22Rv1 (cell line): ENCODE results near the gene CUX1.

Source experiments
- H3K27ac ChIP-seq: fragments of 450-650 bp; 2 replicates; pipeline ENCODE4 v1.5.1; 2017
- ZFX ChIP-seq: fragments of 450-650 bp; IDR thresholded peaks from 2 replicates; pipeline ENCODE4 v1.6.1; 2017; ENCODE audit warnings: antibody characterized with exemption, borderline replicate concordance
- TF ChIP-seq, protein P1 (sequence below): fragments of 450-650 bp; IDR thresholded peaks from 2 replicates; pipeline ENCODE4 v1.5.1; 2017; ENCODE audit warnings: mild to moderate bottlenecking

CUX1 gene

GRCh38 chr7:102061354-102061945 lies 244.0 kb downstream of the CUX1 start:
- no peak overlapping the region for H3K27ac ChIP-seq
- no peak for TF ChIP-seq ZFX
- TF ChIP-seq, protein P1, sequence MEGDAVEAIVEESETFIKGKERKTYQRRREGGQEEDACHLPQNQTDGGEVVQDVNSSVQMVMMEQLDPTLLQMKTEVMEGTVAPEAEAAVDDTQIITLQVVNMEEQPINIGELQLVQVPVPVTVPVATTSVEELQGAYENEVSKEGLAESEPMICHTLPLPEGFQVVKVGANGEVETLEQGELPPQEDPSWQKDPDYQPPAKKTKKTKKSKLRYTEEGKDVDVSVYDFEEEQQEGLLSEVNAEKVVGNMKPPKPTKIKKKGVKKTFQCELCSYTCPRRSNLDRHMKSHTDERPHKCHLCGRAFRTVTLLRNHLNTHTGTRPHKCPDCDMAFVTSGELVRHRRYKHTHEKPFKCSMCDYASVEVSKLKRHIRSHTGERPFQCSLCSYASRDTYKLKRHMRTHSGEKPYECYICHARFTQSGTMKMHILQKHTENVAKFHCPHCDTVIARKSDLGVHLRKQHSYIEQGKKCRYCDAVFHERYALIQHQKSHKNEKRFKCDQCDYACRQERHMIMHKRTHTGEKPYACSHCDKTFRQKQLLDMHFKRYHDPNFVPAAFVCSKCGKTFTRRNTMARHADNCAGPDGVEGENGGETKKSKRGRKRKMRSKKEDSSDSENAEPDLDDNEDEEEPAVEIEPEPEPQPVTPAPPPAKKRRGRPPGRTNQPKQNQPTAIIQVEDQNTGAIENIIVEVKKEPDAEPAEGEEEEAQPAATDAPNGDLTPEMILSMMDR: no peak

GRCh38 chr7:102061981-102062390 lies 244.6 kb downstream of the CUX1 start:
- no peak overlapping the region for H3K27ac ChIP-seq
- no peak for TF ChIP-seq ZFX
- TF ChIP-seq, protein P1: no peak

DNA sequence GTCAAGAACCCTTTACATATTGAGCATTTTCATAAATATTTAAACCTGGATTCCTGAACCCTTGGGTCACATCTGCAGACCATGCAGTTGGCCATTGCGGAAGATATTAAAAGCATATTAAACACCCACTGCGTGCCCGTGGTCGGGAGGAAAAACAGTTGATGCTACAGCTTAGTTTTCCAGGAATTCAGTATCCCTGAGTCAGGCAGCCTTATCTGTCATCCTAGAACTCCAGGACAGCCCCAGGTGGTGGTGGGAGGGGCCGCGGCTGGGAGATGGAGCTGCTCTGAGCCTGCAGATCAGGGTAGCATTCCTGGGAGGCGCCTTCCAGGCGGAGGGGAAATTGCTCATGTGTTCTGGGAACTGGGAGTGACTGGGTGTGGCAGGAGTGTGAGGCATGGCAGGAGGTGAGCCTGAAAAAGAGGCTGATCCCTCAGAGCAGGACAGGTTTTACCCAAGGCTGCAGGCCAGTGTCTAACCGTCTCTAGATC lies 246.3 kb downstream of the CUX1 start:
- H3K27ac ChIP-seq: no peak overlapping the region
- TF ChIP-seq ZFX: no peak
- TF ChIP-seq, protein P1: no peak

DNA sequence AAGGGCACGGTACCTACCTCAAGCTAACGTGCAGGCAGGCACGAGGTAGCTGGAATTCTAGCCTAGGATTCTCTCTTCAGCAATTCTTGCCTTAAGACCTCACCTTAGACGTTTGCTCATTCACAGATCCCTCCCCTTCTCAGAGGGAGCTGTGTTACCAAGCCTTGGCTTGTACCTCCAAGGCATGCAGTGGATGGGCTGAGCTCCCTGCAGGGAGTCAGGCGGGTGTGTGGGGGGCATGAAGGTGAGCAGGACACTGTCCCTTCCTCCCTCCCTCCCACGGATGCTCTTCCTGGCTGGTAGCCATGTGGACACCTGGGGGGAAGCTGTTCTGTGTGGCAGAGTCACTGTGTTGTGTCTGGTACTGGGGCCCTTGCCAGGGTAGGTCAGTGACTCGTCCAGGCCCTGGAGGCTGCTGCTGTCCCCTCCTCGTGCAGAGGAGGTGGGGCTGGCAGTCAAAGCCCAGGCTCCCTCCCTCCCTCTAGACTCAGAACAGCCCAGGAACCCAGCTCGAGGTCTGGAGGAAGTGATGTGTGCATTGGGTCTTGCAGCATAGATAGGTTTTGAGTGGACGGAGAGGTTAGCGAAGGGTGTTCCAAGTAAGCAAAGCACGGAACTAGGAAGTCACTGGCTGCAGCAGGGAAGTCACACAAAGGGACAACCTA lies 247.1 kb downstream of the CUX1 start:
- TF ChIP-seq, protein P1: no peak
- no peak for TF ChIP-seq ZFX
- no peak overlapping the region for H3K27ac ChIP-seq

DNA sequence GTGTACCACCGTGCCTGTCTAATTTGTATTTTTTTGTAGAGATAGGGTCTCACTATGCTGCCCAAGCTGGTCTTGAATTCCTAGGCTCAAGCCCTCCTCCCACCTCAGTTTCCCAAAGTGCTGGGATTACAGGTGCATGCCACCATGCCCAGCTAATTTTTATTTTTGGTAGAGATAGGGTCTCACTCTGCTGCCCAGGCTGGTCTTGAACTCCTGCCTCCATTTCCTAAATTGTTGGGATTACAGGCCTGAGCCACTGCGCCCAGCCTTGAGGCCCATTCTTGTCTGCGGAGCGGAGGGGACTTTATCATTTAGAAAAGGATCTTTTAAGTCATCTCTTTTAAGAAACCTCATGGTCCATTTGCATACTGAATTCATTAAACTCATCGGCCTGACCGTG lies 247.8 kb downstream of the CUX1 start:
- TF ChIP-seq, protein P1: no peak

GRCh38 chr7:102066476-102066875 lies 249.1 kb downstream of the CUX1 start:
- H3K27ac ChIP-seq: no peak overlapping the region
- TF ChIP-seq ZFX: no peak
- TF ChIP-seq, protein P1: no peak

More for the DNA sequence above, 247.8 kb downstream of the CUX1 start:
- no peak overlapping the region for H3K27ac ChIP-seq

DNA sequence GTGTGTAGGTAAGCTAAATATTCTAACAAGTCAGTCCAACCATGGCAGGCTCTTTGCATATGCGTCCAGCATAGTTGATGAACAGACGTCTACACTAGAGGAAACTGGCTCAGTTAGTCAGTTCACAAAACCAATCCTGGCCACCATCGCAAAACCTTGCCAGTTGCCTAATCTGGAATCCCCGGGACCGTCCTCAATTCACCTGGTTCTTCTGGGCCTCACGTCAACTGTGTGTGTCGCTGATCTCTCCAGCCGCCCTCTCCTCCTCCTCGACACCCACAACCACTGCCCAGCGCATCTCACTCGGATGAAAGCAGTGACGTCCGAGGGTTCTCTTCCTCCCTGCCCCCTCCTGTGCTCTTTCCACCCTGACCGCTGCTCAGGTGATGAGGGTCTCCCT lies 251.4 kb downstream of the CUX1 start:
- TF ChIP-seq ZFX: no peak
- TF ChIP-seq, protein P1: no peak
- no peak overlapping the region for H3K27ac ChIP-seq
